Heart left ventricle (tissue), 13 donors: ENCODE measurements around the gene RPP38.

Source experiments
- POLR2A ChIP-seq, 2 donors: fragments of 450-650 bp; IDR thresholded peaks; one replicate each; pipeline ENCODE4 v1.6.1; 2017; ENCODE audit warnings: antibody characterized with exemption in 2 of 2, mild to moderate bottlenecking in 2 of 2, moderate library complexity in 2 of 2
- TF ChIP-seq, protein P1 (sequence below), 12 donors: fragments of 200-600 bp; sonication (generic) in 4 of 12; IDR thresholded peaks; one replicate each; pipeline versions ENCODE4 v1.5.0 to v1.8.0; 2018 to 2022; ENCODE audit warnings: antibody characterized with exemption in 12 of 12, mild to moderate bottlenecking in 5 of 12
- donor health status: ischemic (EF 13 %, LVEDD 7.1; RV severe dilation, severe dysfunction).
- donor health status: DM: no; HTN: yes; CAD: no.
- donor health status: DM: no; HTN: no; CAD: no.
- donor health status: ischemic (EF 25% LVEDD 6.9; RV normal size, moderate dysfunction).
- donor health status: ischemic (EF 25% LVEDD 5.7; RV mildly dilated, moderate dysfunction).
- donor health status: ischemic (EF 35%, LVEDD 5.7; RV mildly dilated, moderate dysfunction).
- donor health status: nonischemic (EF 11% LVEDD 7.7; RV severe dilation, severe dysfunction).
- donor health status: DM: yes; HTN: yes; CAD: no.
- donor health status: PGD.
- donor health status: ischemic (EF 29% LVEDD 5.4; RV normal size, mild dysfunction).
- donor health status: nonischemic (EF 23%, LVEDD 6.1; RV moderate dilation, normal function).

DNA sequence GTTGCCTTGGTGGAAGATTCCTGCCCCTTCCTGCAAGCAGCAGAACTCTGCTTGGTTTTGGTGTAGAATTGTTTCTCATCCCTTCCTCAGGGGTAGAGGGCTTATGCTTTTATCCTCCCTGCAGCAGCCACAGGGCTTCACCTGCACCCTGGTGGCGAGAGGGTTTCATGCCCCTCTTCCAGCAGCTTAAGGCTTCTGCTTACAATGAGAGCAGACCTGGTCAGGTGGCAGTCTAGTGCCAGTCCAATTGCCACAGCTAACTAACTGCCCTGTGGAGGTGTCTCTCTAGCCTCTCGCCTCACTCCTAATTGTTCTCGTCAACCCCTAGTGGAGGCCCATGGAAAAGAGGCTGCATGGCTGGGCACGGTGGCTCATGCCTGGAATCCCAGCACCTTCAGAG is 27.9 kb upstream of the RPP38 start:
- TF ChIP-seq POLR2A (IDR thresholded peaks at IDR 0.05), result no peak
- TF ChIP-seq, protein P1, sequence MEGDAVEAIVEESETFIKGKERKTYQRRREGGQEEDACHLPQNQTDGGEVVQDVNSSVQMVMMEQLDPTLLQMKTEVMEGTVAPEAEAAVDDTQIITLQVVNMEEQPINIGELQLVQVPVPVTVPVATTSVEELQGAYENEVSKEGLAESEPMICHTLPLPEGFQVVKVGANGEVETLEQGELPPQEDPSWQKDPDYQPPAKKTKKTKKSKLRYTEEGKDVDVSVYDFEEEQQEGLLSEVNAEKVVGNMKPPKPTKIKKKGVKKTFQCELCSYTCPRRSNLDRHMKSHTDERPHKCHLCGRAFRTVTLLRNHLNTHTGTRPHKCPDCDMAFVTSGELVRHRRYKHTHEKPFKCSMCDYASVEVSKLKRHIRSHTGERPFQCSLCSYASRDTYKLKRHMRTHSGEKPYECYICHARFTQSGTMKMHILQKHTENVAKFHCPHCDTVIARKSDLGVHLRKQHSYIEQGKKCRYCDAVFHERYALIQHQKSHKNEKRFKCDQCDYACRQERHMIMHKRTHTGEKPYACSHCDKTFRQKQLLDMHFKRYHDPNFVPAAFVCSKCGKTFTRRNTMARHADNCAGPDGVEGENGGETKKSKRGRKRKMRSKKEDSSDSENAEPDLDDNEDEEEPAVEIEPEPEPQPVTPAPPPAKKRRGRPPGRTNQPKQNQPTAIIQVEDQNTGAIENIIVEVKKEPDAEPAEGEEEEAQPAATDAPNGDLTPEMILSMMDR (IDR thresholded peaks at IDR 0.05), result no peak
